Ishikawa (cell line): Measurements from ENCODE around the gene TMEM126A.

ENCODE experiments used
- CEBPB ChIP-seq: IDR thresholded peaks from 2 replicates; pipeline ENCODE4 v1.6.1; 2012
- CREB1 ChIP-seq: IDR thresholded peaks from 2 replicates; pipeline ENCODE4 v1.6.1; 2012; ENCODE audit warnings: low read depth
- EGR1 ChIP-seq: IDR thresholded peaks from 2 replicates; pipeline ENCODE4 v1.6.1; 2012
- EP300 ChIP-seq: IDR thresholded peaks from 2 replicates; pipeline ENCODE4 v1.6.1; 2012; ENCODE audit warnings: borderline replicate concordance
- FOXM1 ChIP-seq: IDR thresholded peaks from 2 replicates; pipeline ENCODE4 v1.6.1; 2012; ENCODE audit warnings: low read depth, borderline replicate concordance
- MAX ChIP-seq: IDR thresholded peaks from 2 replicates; pipeline ENCODE4 v1.6.1; 2012
- NFIC ChIP-seq: IDR thresholded peaks from 2 replicates; pipeline ENCODE4 v1.6.1; 2012
- RAD21 ChIP-seq: IDR thresholded peaks from 2 replicates; pipeline ENCODE4 v1.6.1; 2012; ENCODE audit warnings: low read depth
- REST ChIP-seq: IDR thresholded peaks from 2 replicates; pipeline ENCODE4 v1.6.1; 2012; ENCODE audit warnings: low read depth, mild to moderate bottlenecking
- TAF1 ChIP-seq: IDR thresholded peaks from 2 replicates; pipeline ENCODE4 v1.6.1; 2012; ENCODE audit warnings: low read depth, mild to moderate bottlenecking
- TCF12 ChIP-seq: IDR thresholded peaks from 2 replicates; pipeline ENCODE4 v1.6.1; 2012; ENCODE audit warnings: low read depth
- TEAD4 ChIP-seq: IDR thresholded peaks from 2 replicates; pipeline ENCODE4 v1.6.1; 2012
- USF1 ChIP-seq: IDR thresholded peaks from 2 replicates; pipeline ENCODE4 v1.6.1; 2012
- YY1 ChIP-seq: IDR thresholded peaks from 2 replicates; pipeline ENCODE4 v1.6.1; 2012; ENCODE audit warnings: low read depth
- ZBTB7A ChIP-seq: IDR thresholded peaks from 2 replicates; pipeline ENCODE4 v1.6.1; 2012; ENCODE audit warnings: low read depth

Gene TMEM126A

GRCh38 chr11:85697747-85698146 lies 50.0 kb downstream of the TMEM126A start:
- TF ChIP-seq MAX, result no peak
- TF ChIP-seq REST, result no peak
- no peak for TF ChIP-seq TCF12
- no peak for TF ChIP-seq NFIC
- no peak for TF ChIP-seq USF1
- TF ChIP-seq FOXM1, result no peak
- TF ChIP-seq EGR1, result no peak
- no peak for TF ChIP-seq CREB1
- no peak for TF ChIP-seq RAD21
- TF ChIP-seq TEAD4, result no peak
- no peak for TF ChIP-seq CEBPB
- no peak for TF ChIP-seq EP300
- no peak for TF ChIP-seq TAF1
- no peak for TF ChIP-seq ZBTB7A
- TF ChIP-seq YY1, result no peak

GRCh38 chr11:85698195-85698594 lies 50.4 kb downstream of the TMEM126A start:
- TF ChIP-seq YY1, result no peak
- TF ChIP-seq RAD21, result no peak
- TF ChIP-seq USF1, result no peak
- no peak for TF ChIP-seq REST
- no peak for TF ChIP-seq FOXM1
- TF ChIP-seq EGR1, result no peak
- no peak for TF ChIP-seq ZBTB7A
- TF ChIP-seq EP300, result no peak
- no peak for TF ChIP-seq CREB1
- no peak for TF ChIP-seq TCF12
- no peak for TF ChIP-seq NFIC
- no peak for TF ChIP-seq TAF1
- TF ChIP-seq TEAD4, result no peak
- TF ChIP-seq CEBPB, result no peak
- TF ChIP-seq MAX, result no peak

- TF ChIP-seq MAX (no peak), TAF1 (no peak), REST (no peak), EGR1 (no peak), USF1 (no peak), TCF12 (no peak), YY1 (no peak), CREB1 (no peak), CEBPB (no peak), ZBTB7A (no peak), TEAD4 (no peak), RAD21 (no peak)
Observed at GRCh38 chr11:85699957-85700741, 52.4 kb downstream of the TMEM126A start.

GRCh38 chr11:85704967-85705366 lies 57.2 kb downstream of the TMEM126A start:
- TF ChIP-seq CREB1 (no peak), EGR1 (no peak), TAF1 (no peak), ZBTB7A (no peak), EP300 (no peak), REST (no peak), RAD21 (no peak), NFIC (no peak), TEAD4 (no peak), TCF12 (no peak), MAX (no peak)
